ENCODE measurements around the gene TAMALIN.

TAMALIN gene

DNA sequence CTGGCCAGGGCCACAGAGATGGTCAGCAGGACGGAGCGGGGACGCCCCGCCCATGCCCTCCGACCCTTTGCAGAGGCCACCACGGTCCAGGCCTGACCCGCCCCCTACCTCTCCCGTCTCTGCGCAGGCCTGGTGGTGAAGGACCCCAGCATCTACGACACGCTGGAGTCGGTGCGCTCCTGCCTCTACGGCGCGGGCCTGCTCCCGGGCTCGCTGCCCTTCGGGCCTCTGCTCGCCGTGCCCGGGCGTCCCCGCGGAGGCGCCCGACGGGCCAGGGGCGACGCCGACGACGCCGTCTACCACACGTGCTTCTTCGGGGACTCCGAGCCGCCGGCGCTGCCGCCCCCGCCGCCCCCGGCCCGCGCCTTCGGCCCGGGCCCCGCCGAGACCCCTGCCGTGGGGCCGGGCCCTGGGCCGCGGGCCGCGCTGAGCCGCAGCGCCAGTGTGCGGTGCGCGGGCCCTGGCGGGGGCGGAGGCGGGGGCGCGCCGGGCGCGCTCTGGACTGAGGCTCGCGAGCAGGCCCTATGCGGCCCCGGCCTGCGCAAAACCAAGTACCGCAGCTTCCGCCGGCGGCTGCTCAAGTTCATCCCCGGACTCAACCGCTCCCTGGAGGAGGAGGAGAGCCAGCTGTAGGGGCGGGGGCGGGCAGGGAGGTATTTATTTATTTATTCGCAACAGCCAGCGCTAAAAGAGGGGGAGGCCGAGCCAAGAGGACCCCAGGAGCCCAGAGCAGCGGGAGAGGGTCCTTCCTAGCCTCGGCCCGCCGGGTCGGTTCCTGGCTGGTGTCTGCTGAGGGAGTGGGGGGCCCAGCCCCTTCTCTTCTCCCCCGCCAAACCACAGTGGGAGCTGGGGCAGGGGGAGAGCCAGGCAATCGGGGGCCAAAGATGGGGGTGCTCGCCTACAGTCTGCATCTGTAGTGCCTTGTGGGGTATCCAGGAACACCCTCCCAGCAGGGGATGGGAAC, 8.1 kb downstream of the TAMALIN start:
- DNase-seq (no peak), ATAC-seq (no peak)

DNA sequence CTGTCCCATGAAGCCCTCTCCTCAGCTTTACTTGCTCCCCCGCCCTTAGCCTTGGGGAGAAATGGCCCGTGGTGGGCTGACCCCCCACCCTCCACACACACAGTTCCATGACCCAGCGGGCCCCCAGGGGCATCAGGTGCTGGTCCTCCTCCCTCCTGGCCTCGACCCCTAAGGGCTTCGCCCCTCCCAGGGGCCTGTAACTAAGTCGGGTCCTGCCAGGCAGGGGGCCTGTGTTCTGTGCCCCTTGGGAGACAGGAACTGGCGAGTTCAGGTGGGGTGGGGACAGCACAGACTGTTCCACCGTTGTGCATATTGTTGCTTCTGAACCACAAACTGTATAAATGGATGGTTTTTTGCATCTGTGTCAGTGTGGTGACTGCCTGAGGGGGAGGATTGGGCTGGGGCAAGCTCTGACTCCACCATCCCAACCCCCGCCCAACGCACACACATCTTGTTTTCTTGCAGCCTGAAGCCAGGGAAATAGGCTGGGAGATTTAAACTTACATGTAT, 8.8 kb downstream of the TAMALIN start:
- ATAC-seq (no peak), DNase-seq (no peak)

DNA sequence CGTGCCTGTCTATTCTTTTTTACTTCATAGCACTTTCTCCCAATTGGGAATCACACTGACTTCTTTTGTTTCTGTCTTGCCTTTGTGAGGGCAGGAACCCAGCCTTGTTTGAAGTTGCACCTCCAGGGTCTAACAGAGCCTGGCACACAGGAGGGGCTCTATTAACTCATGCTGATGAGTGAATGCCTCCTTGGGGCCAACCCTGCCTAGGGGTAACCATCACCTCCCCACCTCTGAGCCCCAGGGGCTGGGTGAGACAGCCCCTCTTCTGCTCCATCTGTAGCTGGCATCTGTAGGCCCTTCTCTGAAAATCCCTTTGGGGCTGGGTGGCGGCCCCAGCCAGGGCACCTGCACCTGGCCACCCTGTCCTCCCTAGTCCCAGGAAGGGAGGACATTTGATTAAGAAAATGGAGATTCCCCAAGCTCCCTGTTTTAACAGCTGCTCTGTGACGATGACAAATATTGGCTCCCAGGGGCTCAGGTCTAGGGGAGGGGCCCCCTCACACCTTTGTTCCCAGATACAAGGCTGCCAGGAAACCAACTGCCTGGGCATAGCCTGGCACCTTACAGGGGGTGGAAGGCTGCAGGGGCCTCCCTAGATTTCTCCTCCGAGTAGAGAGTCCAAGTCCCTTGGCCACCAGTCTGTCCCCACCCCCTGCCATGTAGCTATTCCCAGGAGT, 11.8 kb downstream of the TAMALIN start:
- DNase-seq = no peak
- ATAC-seq = no peak

DNA sequence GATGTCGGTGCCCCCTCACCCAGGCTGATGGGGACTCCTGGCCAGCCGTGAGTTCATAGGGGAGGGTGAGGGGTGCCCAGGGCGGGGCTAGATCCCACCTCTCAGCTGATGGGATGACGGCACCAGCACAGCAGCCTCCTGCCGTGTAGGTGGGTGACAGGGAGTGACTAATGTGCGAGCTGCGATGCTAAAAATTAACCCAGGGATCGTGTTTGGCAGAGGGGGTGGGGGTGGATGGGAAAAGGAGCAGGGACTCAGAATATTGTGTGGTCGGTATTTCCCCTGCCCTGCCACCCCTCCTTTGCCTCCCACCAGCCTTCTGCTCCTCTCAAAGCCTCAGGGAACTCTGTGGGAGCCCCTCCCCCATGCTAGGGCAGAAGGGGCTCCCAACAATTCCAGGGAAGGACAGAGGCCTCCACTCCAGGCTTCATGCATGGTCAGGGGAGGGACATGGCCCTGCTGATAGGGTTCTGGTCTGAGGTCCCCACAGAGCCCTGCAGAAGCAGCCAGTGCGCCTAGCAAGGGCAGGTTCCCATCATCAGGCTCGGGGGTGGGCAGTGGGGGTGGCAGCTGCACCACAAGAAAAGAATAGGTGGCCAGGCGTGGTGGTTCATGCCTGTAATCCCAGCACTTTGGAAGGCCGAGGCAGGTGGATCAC, 12.5 kb downstream of the TAMALIN start:
- ATAC-seq (no peak), DNase-seq (no peak)

DNA sequence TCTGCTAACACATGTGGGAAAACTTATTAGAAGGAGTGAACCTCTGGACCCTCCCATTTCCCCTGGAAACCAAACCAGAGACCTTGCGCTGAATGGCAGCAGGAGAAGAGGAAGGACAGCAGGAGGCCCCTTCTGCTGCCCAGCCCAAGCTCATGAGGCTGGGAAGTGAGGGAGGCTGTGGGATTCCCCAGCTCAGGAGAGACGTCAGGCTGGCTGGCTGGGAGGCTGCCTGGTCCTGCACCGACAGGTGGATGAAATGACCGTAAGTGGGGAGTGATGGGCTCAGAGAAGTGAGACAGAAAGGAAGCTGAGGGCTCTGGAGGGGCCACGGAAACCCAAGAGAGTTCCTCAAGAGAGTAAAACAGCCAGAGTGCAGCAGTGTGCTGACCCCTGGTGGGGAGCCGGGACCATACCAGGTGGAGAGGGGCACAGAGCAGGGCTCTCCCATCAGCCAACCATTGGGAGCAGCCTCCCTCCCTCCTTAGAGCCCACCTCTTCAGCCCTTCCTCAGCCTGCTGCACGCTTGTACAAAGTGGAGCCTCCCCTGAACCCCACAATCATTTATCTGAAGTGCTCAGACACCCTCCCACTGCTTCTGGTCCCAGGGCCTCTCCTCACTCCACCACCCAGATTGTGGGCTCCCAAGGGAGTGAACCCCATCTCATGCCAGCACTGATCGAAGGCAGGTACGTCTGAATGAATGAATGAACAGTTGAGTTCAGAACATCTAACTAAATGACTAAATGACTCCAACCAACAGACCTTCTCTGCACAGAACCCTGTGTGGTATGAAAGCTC, 14.0 kb downstream of the TAMALIN start:
- peak; percentile 37 for ATAC-seq
- peak; percentile 76 for DNase-seq

DNA sequence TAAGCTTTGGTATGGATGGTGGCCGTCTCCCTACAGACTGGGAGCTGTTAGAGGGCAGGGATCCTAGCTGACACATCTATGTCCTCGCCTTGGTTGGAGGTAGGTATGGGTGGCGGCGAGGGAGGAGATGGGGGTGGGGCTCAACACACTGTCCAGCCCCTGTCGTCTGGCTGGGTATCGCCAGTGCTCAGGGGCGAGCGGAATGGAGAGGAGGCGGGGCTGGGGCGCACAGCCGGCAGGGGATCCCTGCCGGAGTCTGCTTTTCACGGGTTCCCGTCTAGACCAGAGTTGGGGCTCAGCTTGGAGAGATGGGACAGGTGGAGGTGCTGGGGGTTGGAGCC, 16.1 kb downstream of the TAMALIN start:
- DNase-seq (no peak), ATAC-seq (peak; percentile 1)

DNA sequence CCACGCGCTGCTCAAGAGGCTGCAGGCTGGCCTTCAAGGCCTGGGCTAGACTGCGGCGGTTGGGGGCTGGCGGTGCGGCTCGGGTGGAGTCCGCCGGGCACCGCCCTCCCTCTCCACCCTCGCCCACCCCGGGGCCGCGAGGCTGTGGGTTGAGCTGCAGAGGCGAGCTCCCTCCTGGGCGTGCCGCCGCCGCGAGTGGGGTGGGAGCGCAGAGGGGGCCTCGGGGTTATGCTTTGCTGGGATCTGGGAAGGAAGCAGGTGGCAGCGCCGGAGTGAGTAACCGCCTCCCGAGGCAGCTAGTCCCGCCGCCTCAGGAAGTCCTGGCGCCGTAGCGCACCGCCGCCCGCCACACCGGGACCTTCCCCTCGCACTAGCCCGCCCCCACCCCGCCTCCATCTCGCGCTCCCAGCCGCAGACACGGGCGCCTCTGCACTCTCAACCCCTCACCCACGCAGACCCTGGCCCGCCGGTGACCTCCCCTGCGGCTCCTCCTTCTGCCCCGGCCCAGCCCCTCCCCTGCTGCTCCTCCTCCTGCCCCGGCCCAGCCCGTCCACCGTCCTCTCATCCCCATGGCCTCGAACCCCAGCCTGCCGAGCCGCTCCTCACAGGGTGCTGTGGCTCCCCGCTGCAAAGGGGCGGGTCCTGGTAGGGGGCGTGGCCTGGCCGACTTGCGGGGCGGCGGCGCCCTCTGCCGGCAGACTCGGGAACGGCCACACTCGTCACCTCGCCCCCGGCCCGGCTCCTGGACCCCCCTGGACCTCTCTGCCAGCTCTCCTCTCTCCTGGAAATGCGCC, 16.6 kb downstream of the TAMALIN start:
- peak; percentile 69 for ATAC-seq
- DNase-seq = peak; percentile 96

DNA sequence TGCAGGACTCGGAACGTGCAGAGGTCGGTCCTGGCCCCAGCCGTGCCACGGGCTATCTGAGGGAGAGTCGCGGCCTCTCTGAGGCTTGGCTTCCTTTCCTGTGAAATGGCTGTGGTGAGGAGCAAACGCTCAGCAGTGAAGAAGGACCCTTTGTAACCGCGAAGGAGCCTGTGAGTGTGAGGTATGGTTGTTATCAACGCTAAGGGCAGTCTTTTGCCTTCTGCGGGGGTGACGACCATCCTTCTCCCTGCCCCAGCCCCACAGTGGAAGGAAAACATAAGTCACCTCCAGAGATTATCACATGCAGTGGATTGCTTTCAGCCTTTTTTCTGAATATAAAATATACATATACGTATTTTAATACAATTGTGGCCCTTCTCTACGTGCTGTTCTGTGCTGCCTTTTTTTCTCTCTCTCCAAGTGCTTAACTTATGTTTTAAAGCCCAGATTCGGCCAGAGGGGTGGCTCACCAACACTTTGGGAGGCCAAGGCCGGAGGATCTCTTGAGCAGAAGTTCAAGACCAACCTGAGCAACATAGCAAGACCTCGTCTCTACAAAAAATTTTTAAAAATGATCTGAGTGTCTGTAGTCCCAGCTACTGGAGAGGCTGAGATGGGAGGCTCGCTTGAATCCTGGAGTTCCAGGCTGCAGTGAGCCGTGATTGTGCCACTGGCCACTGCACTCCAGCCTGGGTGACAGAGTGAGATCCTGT, 17.4 kb downstream of the TAMALIN start:
- ATAC-seq (peak; percentile 14), DNase-seq (no peak)

DNA sequence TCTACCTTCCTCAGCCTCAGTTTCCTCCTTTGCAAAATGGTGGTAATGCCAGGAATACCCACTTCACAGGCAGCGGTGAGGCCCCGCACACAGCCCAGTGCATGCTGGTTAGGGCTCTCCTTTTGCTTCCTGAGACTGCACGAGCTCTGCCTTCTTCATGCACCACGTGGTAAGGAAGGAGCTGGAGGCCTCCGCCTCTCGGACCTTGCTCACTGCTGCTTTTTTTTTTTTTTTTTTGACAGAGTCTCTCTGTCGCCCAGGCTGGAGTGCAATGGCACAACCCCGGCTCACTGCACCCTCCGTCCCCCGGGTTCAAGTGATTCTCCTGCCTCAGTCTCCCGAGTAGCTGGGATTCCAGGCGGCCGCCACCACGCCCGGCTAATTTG, 18.1 kb downstream of the TAMALIN start:
- peak; percentile 39 for ATAC-seq
- peak; percentile 67 for DNase-seq

DNA sequence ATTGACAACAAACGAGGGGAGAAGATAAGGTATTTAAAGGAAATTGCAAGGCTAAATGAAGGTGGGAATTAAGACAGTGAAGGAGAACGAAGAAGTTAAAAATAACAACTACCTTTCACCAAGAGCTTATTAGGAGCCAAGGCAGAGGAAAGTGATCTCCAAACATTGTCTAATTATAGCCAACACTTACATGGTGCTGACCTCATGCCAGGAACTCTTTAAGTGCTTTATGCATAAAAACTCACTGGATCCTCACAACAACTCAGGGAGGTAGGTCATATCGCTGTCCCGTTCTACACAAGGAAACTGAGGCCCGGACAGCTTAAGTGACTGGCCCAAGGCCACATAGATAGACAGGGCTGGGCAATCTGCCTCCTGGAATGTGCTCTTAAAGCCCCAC, 19.5 kb downstream of the TAMALIN start:
- ATAC-seq (no peak), DNase-seq (no peak)

DNA sequence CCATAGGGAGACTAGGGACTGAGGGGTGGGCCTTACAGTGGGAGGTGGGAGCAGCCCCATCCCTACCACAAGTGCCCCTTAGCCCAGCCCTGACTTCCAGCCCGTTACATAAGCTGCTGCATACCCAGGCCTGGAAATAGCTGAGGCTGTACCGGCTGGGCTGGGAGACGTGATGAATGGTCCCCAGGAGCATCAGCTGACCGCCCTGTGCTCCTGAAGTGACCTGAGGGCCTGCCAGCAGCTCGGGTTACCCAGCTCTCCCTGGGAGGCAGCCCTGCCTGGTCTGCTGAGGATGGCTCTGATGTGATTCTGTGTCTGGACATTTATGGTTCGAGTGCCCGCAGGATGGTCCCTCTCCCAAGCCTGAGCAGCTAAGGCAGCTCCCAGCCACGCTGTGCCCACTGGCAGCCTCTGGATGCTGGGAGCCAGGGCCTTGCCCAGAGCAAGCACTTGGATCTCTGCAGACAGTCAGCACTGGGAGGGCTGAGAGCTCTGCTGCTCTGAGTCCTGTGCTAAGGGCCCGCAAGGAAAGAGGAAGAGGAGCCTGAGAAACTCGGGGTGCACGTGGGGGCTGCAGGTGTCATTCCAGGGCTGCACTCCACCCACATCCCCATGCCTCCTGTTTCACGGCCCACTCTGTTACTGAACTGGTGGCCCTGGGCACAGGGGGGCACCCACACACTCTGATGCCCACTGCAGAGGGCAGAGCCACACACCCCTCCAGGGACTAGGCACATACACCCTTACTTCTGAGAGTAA, 20.5 kb downstream of the TAMALIN start:
- ATAC-seq (no peak), DNase-seq (no peak)

DNA sequence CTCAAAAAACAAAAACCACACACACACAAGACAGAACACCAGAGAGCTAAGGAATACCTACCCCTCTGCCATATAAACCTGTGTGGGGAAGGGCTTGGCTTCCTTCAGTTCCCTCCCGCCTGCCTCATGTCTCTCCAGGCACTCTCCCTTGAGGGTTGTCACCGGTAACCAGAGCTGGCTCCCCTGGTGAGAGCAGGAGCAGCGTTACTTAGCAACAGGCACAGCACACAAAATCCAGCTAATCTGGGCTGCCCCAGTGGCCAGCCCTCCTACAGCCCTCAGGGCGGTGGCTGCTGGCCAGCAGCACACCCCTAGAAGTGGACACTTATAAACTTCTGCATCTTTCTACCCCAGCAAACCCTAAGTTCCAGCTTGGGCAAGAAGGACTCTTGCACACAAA, 22.9 kb downstream of the TAMALIN start:
- no peak for ATAC-seq
- no peak for DNase-seq

DNA sequence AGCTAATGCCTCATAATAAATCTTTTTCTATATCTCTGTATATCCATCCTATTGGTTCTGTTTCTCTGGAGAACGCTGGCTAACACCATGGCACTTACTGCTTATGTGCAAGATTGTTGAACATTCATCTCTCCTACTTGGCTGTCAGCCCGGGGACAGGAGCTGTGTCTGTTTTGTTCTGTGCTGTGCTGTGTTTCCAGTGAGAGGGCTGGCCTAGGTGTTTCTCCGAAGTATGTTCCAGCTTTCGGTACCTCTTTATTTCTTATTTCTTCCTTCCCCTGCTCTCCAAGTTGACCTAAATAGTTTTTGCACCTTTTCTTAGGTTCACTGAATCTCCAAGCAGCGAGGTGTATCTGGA, 25.7 kb downstream of the TAMALIN start:
- DNase-seq (no peak), ATAC-seq (no peak)

DNA sequence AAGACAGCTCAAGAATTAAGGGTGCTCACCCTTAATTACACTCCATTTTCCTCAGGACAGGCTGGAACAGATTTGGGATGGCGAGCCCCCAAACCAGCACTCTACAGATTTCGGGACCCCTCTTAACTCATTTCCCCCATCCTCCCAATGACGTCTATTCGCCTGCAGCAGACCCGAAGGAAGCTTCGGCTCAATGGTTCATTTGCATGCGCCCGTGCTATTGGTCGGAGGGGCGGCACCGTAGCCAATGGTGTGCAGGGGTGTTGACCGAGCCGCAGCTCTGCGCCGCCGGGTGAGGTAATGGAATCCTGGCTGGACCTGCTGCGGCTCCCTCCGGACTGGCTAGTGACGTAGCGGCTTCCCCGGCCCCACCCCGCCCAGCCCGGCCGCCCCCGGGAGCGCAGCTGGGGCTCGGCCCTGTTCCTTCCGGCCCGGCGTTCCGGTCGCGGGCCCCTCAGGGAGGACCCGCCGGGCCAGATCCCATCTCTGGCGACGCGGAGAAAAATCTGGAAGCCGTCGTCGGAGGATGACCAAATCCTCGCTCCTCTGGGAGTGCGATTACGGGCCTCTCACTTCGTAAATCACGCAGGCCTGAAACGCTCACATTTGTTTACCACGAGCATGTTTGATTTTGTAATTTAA, 26.2 kb downstream of the TAMALIN start:
- peak; percentile 92 for ATAC-seq

DNA sequence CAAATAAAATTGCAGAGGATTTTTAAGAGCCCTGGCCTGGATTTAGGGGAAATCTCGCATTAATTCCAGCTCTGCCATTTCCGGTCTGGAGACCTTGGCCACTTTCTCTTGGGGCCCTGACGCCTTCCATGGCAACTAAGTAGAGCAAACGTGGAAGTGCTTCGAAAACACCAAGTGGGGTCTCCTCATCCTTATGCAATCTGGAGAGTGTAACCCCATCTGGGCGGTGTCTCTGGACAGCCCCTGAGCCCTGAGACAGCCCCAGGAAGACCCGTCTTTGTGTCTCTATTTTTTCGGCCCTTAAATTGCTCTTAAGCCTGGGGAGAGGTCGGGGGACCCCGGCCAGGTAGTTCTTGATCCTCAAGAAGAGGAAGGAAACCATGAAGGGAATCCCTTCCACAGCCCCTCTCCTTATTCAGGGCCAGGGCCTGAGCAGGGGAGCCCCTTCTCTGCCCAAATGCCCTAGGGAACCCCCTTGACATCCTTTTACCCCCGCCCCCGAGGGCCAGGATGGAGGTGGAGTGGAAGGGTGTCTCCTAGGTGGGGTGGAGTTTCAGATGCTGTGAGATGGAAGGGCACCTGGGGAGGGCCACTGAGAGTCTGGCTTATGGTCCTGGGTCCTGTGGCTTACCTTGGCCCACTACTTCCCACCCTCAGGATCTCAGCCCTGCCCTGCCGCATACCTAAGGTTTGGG, 26.8 kb downstream of the TAMALIN start:
- ATAC-seq (no peak), DNase-seq (peak; percentile 30)

More for the DNA sequence above, 26.2 kb downstream of the TAMALIN start:
- peak; percentile 94 for DNase-seq

DNA sequence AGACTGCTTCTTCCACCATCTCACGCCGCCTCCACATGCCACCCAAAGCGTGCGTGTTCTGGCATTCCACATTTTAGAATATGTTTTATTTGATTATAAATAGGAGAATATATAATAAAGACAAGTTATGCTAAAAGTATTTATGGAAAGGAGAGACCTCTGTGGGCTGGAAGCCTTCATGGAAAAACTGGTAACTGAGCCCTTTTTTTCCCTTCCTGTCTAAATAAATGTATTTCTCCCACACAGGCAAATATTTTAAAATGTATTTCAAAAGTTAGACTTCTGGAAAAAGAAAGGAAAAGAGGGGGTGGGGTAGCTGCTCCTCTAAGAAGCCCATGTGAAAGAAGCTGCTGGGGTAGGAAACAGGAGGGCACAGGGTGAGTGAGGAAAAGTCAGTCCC, 28.4 kb downstream of the TAMALIN start:
- ATAC-seq (no peak), DNase-seq (no peak)

DNA sequence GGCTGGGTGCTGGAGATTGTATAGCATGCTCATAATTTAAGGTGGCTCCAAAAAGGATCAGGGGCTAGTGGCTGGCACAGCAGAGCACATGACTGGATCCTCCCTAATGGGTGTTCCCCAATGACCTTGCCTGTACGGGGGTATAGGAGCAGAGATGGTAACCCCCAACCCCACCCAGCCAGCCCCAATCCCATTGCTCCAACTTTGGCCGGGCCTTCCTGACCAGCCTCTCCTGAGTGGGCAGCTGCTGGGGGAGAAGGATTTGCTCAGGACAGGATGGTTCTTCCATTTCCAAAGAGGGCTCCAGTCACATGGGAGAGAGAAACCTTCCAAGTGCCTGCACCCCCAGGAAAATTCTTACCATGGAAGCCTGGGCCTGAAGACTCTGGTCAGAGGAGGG, 29.2 kb downstream of the TAMALIN start:
- DNase-seq (no peak), ATAC-seq (no peak)

DNA sequence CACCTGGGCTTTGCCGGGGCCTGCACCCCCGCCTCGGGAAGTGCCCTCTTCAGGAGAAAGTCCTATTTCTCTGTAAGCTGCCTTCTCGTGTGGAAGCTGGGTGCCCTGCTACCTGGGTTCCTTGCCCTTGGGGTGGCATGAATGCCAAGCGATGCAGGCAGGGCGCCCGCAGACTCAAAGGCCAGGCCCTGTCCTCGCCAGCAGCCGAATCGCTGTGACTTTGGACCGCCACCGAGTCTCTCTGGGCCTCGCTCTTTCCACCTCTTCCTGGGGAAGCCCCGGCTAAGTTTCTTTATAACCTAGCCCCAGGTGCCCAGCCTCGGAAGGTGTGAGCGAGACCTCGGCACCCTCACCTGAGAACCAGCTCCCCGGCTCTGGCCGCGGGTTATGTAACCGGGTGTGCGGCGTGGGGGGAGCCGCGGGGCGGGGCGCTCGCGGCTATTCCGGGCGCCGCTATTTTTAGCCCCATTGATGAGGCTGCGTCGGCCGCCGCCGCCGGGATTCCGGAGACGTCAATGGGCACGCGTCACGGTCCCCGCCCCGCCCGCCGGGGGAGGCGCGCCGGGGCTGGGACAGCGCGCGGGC, 29.9 kb downstream of the TAMALIN start:
- ATAC-seq (peak; percentile 63), DNase-seq (peak; percentile 86)
